NCI-H345 (cell line): Measurements from ENCODE around the gene MIB1.
"Not testable (repeated sequence)": the region's sequence is repeated elsewhere in the genome, so short reads cannot be mapped to it uniquely, and the experiment has no call there.

Experiments used
- DNase-seq: peaks from one replicate; lab custom pipeline; 2025; lab: John Stamatoyannopoulos, UW

MIB1 gene

DNA sequence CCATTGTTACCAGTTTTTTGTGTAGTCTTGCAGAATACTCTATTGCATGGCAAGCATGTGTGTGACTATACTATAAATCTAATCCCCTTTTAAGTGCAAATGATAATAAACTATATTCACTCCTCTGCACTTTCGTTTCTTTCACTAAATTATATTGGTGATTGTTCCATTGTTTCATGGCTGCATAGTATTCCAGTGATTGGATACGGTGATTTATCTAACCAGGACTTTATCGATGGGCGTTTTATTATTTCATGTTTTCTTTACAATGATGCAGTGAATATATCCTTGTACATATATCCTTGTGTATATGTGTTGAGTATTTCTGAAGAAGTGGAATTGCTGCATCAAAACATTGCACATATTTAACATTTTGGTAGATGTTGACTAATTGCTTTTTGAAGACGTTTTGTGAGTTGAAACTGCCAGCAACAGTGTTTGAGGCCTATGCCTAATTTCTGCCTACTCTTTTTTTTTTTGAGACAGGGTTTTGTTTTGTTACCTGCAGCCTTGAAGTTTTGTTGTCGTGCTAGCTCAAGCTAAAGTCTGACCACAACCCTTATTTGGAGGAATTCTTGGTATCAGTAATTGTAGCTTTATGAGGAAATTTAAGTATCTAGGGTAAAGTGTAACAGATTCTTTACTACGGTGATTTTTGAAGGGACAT, 2.7 kb downstream of the MIB1 start:
- DNase-seq, result no peak

DNA sequence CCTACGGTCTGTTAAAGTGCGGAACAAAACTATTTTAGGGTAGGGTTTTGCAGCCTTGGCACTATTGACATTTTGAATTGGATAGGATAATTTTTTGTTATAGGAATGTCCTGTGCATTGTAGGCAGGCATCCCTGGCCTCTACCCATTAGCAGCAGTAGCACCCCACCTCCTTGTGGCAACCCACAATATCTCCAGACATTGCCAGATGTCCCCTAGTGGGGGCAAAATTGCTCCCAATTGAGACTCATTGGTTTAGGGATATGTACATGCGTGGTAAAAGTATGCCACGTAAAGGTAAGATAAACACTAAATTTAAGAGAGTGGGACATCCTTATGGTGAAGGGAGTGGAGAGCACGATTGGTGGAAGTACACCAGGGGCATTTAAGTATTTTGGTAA, 4.6 kb downstream of the MIB1 start:
- no peak for DNase-seq

DNA sequence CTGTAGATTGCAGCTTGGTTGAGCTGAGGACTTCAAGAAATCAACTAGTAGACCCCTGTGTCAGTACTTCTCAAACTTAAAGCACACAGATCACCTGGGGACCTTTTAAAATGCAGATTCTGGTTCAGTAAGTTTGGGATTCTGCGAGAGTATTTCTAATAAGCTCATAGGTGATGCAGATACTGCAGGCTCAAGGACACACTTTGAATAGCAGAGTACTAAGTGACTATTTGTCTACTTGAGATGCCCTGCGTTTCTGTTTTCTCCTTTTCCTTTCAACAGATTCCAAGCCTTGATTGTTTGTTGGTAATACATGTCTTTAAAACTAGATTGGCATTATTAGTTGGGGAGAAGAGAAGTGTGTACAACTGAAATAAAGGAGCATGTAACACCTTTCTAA, 6.7 kb downstream of the MIB1 start:
- DNase-seq, result no peak

DNA sequence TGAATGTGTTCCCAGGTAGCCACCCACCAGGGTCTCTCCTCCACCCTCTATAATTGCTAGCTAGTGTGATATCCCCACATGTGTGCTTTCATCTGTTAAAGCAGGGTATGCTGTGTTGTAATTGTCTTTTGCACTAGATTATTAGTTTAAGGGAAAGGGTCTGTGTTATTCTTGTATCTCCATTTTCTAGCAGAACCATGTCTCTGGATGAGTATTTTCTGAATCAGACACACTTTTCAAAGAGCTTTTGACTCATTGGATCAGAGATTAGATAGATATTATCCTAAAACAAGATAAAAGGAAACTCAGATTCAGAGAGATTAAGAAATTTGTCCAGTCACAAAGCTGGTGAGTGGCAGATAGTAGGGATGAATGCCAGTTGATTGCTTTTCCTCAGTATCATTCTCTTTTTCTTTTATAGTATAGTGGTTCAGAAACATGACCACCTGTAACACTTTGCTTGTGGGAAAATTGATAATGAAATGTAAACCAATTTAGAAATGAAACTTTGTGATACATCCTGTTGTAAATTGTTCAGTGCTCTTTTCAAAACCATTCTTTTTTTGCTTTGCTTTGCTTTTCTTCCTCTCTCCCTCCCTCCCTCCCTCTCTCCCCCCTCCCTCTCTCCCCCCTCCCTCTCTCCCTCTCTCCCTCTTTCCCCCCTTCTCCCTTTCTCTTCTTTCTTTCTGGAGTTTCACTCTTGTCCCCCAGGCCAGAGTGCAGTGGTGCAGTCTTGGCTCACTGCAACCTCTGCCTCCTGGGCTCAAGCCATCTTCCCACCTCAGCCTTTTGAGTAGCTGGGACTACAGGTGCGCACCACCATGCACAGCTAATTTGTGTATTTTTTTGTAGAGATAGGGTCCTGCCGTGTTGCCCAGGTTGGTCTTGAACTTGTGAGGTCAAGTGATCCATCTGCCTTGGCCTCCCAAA, 7.4 kb downstream of the MIB1 start:
- DNase-seq, result no peak

DNA sequence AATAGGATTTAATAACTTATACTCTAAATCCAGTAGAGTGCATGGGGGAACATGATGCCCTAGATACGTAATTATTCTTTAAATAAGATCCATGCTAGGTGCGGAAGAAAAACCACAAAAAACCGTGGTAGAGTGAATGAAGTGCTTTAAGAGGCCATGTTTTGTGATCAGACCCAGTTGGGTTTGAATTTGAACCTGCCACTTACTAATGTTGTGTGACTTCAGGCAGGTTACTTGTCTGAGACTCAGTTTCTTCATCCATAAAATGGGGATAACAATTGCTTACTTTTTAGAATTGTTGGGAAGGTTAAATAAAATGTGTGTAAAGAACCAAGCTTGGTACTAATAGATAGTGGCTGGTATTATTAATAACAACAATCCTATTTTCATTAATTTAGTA, 17.2 kb downstream of the MIB1 start:
- DNase-seq, result no peak

DNA sequence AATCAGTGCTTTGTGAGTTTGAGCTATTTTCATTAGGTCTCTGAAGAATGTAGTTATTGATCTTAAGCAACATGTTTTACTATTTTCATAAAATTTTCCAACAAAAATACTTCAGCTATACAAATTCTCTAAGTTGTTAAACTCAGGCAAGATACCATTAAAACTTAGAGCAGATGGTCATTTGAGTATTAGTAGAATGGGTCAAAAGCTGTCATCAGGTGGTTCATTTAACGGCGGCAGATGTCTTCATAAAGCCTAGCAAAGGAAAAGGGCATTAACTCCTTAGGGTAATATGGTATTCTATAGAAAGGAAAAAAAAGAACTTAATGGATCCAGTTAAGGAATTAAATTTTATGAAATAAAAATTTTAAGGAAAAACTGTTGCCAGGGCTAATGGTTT, 19.2 kb downstream of the MIB1 start:
- DNase-seq, result no peak

DNA sequence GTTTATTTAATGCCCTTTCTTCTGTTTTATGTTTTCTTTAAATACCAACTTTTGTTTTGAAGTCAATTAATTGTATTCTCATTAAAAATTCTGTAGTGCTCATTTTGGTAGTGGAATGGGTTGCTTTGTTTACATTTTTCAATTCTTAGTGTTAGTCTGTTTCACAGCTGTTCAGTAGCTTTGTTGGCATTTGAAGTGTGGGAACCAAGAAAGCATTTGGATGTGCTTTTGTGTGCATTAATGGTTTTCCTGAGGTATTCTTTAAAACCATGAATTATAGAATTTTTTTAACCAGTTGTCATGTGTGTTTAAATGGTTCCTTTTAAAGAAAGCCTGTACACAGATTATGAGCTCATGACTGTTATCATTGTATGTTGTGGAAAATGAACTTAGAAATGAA, 19.7 kb downstream of the MIB1 start:
- DNase-seq, result no peak

DNA sequence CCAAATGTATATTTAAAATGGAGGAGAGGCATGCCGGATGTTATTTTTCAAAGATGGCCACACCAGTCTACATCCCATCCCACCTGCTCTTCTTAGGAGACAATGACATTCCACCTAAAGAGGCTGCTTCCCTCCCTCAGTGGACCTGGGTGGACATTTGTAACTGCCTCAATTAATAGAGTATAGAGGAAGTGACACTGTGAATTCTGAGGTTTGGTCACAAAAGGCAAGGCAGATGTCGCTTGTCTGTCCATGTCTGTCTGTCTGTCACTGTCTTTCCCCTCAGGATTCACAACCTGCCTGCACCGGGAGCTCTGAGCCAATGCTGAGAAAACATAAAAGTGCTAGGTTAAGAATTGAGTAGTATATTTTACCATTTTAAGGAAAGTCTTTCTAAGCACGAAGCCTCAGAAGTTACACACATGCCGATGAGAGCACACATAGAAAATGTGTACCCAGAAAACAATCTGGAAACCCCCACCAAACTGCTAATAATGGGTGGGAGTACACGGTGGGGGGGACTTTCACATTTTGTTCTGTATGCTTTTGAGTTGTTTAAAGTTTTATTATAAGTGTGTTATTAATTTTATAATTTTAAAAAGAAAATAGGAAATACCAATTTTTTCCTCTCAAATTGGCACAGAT, 21.0 kb downstream of the MIB1 start:
- DNase-seq, result no peak

DNA sequence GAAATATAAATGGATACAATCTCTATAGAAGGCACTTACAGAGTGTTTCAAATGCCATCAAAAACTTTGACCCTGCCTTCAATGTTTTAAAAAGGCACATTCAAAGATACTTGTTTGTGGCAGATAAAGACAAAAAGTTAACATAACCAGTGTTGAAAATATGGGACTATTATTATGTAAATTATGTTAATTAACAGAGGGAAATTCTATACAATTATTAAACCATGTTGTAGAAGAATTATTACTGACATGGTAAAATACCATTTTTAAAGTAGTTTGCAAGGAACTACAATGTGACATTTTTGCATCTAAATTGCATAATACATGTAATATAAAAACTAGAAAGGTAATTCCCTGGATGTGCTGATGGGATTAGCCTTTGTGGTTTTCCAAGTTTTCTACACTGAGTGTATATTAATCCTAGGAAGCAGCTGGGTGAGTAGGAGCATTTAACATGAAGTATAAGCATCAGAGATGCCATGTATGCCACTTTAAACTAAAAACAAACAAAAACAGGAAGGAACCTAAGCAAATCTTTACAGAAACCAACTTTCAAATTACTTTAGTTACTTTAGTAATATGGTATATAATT, 21.7 kb downstream of the MIB1 start:
- DNase-seq, result no peak

DNA sequence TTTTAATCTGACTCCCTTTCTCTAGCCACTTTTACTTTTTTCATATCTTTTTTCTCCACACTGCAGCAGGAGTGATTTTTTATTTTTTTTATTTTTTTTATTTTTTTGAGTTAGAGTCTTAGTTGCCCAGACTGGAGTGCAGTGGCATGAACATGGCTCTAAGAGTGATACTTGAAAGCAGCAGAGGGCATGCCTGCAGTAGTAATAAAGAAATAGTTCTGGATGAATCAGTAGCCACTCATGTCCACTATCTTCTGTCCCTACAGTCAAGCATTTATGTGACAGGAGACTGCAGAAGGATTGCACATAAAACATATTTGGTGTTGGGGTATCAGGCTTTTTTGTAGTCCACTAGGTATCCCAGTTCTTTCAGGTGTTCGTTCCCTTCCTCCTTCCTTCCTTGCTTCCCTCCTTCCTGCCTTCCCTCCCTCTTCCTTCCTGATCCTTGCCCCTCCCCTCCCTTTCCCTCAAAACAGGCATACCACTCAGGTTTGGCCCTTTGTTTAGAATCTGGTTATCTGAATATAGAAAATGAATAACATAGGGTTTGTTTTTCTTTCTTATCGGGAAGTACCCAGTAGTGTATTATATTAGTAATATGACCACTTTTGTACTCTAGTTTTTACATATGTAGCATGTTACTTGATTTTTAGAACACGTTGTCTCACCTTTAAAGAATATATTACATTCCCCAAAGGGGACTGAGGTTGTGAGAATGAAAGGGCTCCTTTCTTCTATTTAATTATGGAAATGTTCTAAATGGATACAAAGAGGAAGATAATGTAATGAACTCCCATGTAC, 23.5 kb downstream of the MIB1 start:
- DNase-seq, result no peak

DNA sequence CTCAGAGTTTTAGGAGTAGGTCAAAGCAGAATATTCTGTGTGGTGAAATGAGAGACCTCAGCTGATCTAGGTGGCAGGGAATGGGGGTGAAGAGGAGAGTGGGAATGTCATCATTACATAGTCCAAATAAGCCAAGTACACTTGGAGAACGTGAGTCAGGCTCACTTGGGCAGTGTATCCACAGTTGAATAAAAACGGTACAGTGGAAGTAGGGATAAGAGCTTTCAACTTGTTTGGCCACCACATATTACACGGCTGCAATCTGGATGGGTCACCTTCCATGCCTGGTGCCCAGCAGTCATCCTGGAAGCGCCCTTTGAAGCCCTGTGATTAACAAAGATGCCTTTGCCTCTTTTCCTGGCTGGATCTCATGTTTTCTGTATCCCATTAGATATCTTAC, 28.6 kb downstream of the MIB1 start:
- no peak for DNase-seq

DNA sequence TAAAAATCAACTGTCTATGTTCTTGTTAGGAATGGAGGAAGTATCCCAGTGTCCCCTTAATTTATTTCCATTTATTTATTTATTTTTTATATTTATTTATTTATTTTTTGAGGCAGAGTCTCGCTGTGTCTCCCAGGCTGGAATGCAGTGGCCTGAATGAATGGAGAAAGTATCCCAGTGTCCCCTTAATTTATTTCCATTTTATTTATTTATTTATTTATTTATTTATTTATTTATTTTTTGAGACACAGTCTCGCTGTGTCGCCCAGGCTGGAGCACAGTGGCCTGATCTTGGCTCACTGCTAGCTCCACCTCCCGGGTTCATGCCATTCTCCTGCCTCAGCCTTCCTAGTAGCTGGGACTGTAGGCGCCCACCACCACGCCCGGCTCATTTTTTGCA, 34.1 kb downstream of the MIB1 start:
- no peak for DNase-seq

DNA sequence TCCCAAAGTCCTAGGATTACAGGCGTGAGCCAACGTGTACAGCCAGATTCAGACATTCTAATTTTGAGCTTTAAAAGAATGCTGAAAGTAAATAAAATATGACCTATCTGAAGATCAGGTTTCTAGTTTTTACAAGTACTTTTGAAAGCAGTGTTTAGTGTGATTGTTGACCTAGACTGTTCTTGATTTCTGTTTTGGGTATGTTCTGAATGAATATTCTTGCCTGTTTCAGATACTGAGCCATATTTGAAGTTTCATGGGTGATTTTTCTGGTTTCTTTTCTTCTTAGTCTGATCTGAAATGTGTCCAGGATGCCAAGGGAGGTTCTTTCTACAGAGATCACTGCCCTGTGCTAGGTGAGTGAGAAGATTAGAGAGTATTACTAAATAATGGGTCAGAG, 37.2 kb downstream of the MIB1 start:
- no peak for DNase-seq

DNA sequence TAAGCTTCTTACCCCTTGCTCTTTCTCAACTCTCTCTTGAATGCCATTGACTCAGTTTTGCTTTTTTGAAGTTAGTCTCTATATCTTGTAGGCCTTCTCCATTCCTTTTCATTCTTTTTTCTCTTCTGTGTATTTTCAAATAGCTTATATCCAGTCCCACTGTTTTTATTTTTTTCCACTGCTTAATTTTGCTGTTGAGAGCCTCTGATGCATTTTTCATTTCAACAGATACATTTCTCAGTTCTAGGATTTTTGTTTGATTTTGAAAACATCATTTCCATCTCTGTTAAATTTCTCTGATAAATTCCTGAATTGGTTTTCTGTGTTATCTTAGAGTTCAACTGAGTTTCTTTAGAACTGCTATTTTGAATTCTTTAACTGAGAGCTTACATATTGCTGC, 45.9 kb downstream of the MIB1 start:
- DNase-seq, result no peak

DNA sequence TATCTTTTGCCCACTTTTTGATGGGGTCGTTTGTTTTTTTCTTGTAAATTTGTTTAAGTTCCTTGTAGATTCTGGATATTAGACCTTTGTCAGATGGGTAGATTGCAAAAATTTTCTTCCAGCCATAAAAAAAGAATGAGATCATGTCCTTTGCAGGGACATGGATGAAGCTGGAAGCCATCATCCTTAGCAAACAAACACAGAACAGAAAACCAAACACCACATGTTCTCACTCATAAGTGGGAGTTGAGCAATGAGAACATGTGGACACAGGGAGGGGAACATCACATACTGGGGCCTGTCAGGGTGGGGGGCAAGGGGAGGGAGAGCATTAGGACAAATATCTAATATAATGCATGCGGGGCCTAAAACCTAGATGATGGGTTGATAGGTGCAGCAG, 55.5 kb downstream of the MIB1 start:
- DNase-seq, result not testable (repeated sequence)

DNA sequence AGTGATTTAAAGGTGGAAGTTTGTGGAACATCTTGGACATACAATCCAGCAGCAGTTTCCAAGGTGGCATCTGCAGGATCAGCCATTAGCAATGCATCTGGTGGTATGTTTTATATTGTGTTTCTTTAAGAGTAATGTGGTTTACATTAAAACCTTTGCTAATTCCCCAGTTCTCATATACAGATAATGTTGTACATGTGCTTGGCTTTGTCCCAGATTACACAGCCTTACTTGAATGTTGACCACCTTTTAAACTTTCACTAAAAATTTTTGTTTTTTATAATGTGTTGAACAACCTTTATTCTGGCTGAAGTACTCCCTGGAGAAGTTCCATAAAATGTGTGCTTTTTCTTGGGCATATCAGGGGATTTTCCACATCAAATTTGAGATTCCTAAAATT, 57.5 kb downstream of the MIB1 start:
- no peak for DNase-seq

DNA sequence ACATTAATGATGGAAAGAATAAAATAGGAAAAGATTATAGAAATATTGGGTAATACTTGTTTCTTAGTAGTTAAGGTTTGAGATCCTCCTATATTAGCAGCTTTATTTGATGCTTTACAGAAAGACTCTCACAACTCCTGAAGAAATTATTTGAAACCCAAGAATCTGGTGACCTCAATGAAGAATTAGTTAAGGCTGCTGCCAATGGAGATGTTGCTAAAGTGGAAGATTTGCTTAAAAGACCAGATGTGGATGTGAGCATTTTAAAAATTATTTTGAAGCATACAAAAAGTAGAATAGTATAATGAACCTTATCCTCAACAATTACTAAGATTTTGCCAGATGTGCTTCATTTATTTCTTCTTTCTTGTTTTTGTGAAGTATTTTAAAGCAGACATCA, 59.1 kb downstream of the MIB1 start:
- DNase-seq, result no peak

DNA sequence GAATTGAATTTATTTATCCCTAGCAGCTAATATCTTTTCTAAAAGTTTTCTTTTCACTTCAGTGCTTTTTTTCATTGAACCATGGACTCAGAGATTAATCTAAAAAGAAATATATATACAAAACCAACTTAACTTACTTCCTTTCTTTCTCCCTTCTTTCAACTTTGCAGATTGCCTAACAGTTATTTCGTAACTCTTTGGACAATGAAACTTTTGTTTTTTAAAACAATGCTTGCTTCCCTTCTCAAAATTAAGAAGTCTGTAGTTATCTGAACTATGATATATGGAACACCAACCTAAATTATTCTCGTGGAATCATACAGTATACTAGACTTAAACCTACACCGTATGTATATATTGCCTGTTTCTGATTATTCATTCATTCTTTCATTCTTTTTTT, 62.9 kb downstream of the MIB1 start:
- no peak for DNase-seq

DNA sequence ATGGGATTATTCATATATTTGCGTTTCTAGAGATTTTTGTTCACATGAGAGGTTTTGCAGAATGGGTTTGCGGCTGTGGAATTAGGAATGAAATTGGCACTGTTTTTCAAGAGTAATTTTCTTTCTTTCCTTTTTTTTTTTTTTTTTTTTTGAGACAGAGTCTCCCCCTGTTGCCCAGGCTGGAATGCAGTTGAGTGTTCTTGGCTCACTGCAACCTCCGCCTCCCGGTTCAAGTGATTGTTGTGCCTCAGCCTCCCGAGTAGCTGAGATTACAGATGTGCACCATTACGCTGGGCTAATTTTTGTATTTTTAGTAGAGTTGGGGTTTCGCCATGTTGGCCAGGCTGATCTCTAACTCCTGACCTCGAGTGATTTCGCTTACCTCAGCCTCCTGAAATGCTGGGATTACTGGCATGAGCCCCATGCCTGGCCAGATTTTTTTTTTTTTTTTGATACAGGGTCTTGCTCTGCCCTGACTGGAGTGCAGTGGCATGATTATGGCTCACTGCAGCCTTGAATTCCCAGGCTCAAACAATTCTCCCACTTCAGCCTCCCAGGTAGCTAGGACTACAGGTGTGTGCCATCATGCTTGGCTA, 65.3 kb downstream of the MIB1 start:
- no peak for DNase-seq

DNA sequence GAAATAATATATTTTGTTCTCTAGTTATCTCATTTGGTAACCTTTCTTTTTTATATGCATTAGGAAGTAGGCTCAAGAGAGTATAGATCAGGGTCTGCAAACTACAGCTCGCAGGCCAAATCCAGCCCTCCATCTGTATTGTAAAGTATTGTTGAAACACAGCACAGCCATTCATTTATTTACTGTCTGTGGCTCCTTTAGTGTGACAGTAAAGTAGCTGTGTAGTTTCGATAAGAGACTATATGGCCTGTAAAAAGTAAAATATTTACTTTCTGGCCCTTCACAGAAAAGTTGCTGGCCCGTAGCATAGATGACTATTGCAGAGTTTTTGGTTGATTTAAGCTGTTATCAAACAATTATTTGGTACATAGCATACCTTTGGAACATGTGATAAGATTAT, 67.6 kb downstream of the MIB1 start:
- DNase-seq, result no peak

DNA sequence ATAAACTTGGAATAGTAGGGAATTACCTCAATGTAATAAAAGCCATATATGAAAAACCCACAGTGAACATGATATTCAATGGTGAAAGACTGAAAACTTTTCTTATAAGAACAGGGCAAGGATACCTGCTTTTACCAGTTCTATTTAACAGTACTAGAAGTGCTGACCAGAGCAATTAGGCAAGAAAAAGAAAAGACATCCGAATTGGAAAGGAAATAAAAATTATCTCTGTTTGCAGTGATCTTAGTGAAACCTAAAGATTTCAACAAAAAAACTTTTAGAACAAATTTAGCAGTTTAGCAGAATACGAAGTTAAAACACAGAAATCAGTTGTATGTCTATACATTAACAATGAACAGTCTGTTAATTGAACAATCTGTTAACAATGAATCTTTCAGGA, 69.1 kb downstream of the MIB1 start:
- DNase-seq, result no peak

DNA sequence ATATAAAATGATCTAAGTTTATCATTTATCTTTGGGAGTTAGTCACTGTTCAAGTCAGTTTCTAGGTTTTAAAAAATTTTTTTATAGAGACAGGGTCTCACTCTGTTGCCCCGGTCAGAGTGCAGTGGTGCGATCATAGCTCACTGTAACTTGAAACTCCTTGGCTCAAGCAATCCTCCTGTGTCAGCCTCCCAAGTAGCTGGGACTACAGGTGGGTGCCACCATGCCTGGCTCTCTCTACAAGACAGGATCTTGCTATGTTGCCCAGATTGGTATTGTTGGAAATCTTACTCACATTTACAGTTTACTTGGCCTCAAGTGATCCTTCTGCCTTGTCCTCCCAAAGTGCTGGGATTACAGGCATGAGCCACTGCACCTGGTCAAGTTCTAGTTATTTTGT, 74.5 kb downstream of the MIB1 start:
- no peak for DNase-seq
